ENCODE results near the gene COX6A2.

- TF ChIP-seq JUNB (IDR thresholded peaks at IDR 0.05; ENCODE audit: unreplicated experiment) (no peak), CTCF (conservative IDR thresholded peaks at IDR 0.05; ENCODE audit: low read depth in 2 of 2) (no peak), REST (IDR thresholded peaks at IDR 0.05; ENCODE audit: unreplicated experiment) (no peak)
These were observed 10.2 kb downstream of the COX6A2 start for GRCh38 chr16:31417916-31418315.

Measured in GM23338 (cell line).